ENCODE measurements around the gene C3orf62.

DNA sequence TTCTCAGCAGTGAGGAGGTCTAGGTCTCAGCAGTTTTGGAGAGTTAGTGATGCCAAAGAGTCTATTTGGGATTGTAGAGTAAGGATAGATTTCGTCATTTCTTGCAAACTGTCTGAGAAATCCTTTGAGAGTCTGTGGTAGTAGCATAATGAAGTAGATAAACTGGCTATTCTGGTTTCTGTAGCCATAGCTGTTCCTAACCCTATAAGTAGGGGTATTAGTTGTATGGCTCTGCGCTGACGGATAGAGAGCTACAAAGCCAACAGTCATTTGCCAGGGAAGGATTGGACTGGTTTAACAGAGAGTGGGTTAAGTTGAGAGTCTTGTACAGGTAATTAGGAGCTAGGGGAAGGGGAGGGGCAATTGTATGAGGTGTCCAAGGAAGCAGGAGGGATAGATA is 55.0 kb downstream of the C3orf62 start:
- TF ChIP-seq, protein P1, sequence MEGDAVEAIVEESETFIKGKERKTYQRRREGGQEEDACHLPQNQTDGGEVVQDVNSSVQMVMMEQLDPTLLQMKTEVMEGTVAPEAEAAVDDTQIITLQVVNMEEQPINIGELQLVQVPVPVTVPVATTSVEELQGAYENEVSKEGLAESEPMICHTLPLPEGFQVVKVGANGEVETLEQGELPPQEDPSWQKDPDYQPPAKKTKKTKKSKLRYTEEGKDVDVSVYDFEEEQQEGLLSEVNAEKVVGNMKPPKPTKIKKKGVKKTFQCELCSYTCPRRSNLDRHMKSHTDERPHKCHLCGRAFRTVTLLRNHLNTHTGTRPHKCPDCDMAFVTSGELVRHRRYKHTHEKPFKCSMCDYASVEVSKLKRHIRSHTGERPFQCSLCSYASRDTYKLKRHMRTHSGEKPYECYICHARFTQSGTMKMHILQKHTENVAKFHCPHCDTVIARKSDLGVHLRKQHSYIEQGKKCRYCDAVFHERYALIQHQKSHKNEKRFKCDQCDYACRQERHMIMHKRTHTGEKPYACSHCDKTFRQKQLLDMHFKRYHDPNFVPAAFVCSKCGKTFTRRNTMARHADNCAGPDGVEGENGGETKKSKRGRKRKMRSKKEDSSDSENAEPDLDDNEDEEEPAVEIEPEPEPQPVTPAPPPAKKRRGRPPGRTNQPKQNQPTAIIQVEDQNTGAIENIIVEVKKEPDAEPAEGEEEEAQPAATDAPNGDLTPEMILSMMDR (IDR thresholded peaks at IDR 0.05) = no peak
- no peak for TF ChIP-seq POLR2A (IDR thresholded peaks at IDR 0.05)

Data from tibial nerve (tissue), 3 donors.